ENCODE results near the gene IQUB. TPM values are rescaled to one million over a fixed set of nuclear protein-coding genes. Genes with fewer than 3 reads are reported as not detected.
"Not testable (repeated sequence)": the region's sequence is repeated elsewhere in the genome, so short reads cannot be mapped to it uniquely, and the experiment has no call there.

The IQUB gene
- total RNA-seq (2014; rRNA removed; shearing (Covaris generic)): 0.30 and 0.43 TPM in 2 replicates
- 0.07 TPM in 1 of 2 replicates, not detected in the other for polyA plus RNA-seq (2014; cell fraction: nucleus; rRNA removed)

DNA sequence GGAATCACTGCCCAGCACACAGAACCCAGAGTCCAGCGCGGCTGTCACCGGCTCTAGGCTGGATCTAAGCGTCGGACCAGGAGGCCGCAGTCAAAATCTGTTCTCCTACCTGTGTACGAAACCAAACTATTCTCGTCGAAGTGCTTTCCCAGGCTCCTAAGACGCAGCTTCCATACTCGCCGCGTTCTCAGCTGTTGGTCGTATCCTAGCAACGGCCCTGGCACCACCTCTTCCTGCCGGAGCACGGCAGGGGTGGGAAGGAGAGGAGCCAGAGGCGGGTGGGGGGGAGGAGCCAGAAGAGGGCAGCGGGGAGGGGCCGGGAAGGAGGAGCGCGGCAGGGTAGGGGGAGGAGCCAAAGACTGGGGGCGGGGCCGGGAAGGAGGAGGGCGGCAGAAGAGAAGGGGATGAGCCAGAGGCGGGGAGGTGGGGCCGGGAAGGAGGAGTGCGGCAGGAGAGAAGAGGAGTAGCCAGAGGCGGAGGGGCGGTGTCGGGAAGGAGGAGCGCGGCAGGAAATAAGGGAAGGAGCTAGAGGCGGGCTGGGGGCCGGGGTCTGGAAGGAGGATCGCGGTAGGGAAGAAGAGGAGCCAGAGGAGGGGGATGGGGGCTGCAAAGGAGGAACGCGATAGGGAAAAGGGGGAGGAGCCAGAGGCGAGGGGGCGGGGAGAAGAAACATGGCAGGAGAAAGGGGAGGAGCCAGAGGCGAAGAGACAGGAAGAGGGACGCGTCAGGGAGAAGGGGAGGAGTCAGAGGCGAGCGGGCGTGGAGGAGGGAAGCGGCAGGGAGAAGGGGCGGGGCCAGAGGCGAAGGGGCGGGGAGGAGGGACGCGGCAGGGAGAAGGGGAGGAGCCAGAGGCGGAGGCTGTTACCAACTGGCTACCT is at the start of gene IQUB:
Gene IQUB (minus strand): TSS at position 213 of the 878 bp plus-strand sequence. CDS start 22,255 bp downstream, outside the sequence.
- peak; percentile 99 for DNase-seq (ENCODE audit: extremely low read depth, low read depth)

GRCh38 chr7:123583821-123584220 is 49.4 kb upstream of the IQUB start:
- DNase-seq (ENCODE audit: extremely low read depth, low read depth): no peak

- no peak for DNase-seq (ENCODE audit: extremely low read depth, low read depth)
Observed at GRCh38 chr7:123581162-123581459, 46.7 kb upstream of the IQUB start.

DNA sequence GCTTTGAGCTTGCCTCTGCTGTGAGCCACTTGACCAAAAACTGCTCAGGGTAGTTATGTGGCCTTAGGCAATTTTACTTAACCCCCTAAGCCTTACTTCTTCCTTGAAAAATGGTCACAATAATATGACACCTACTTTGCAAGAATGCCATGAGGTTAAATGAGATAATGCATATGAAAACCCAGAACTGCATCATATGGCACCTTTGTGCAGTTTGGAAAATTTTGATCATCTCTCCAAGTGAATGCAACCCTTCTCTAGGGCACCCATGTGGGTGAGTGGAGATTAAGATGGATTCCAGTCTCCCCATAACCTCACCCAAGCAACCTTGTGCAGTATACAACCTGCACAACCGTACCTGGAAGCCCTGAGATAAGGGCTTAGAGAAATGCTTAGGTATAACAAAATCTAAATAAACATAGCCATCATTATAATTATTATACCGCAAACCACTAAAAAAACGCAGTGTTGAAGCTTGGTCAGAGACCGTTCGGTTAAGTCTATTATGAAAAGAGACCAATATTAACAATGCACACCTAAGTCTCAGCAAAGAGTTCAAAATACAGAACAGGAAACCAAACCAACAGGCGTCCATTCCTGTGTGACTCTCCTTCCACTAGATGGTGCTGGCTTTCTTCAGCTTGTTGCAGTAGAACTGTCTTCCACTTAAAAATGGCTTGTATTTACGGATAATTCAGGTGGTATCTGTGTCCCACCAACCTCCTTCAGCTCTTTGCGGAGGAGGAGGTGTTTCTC is 46.2 kb upstream of the IQUB start:
- DNase-seq (ENCODE audit: extremely low read depth, low read depth): peak; percentile 48

DNA sequence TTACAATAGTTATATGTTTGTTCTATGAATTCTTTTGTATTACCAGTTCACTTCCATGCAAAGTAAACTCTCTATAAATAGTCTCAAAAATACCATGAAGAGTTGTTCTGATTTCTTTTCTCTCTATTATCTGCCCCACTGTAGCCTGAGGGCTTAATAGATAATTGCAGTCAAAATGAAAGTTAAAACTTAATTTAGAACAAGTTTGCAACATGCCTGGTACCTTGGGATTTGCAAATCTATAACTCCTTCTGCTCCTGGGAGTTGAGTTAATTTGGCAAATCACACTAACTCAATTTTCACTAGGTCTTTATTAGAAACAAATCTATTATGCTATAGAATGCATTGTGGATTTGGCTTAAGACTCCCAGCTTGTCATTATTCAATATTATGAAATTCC is 45.0 kb upstream of the IQUB start:
- no peak for DNase-seq (ENCODE audit: extremely low read depth, low read depth)

DNA sequence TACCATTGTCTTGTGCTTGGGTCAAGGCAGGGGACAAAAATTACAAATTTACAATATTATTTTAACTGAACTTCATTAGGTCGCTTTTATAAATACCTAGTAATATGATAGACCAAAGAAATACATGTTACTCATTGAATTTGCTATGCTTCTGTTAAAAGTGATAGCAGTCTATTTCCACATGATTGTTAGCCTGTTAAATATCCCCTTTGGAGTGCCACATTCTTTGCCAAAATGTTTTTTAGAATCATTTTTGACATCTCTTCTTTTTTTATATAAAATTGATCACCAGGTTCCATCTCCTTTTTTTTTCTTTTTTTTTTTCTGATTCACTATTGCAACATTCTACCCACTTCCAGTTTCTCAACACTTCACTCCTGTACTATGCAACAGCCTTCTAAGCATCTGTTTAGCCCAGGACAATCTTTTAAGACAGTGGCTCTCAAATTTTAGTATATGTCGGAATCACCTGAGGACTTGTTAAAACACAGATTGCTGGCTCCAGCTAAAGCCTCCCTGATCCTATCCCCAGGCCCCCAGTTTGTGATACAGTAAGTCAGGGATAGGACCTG is 39.6 kb upstream of the IQUB start:
- DNase-seq (ENCODE audit: extremely low read depth, low read depth): no peak

DNA sequence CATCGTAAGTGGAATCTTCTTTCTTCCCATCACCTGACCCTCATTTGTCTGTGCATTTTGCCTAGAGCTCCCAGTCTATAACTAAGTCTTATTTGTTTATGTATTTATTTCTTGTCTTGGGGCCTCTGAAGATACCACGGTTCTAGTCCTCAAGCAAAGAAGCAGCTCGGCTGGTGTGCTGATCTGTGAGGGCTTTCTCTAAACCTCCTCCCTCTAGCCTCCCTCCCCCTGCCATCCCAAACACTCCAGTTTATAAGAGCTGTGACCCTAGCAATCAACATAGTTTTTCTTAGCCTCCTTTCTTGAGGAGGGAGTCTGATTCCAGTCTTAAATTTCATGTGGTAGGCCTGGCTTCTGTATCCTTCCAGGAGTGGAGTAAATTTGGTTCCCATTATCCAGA is 38.9 kb upstream of the IQUB start:
- no peak for DNase-seq (ENCODE audit: extremely low read depth, low read depth)

- no peak for DNase-seq (ENCODE audit: extremely low read depth, low read depth)
Observed at GRCh38 chr7:123571684-123572083, 37.3 kb upstream of the IQUB start.

DNA sequence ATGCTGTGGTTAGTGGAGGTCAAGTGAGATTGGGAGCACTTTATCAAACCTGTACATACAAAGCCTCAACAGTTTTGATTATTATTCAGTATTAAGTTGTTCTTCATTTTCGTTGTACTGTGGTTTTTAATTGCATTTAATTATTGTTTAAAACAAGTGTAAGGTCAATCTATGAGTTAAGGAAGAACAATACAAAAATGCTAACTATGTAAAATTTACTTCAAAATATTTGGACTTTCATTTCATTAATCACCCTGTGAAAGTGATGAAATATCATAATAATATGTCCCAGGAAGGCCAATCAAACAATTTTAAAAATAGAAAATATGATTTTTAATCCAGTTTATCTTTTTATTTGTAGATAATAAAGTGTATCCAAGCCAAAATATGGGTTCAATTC is 36.8 kb upstream of the IQUB start:
- no peak for DNase-seq (ENCODE audit: extremely low read depth, low read depth)

GRCh38 chr7:123570390-123571182 is 36.2 kb upstream of the IQUB start:
- DNase-seq (ENCODE audit: extremely low read depth, low read depth): no peak

DNA sequence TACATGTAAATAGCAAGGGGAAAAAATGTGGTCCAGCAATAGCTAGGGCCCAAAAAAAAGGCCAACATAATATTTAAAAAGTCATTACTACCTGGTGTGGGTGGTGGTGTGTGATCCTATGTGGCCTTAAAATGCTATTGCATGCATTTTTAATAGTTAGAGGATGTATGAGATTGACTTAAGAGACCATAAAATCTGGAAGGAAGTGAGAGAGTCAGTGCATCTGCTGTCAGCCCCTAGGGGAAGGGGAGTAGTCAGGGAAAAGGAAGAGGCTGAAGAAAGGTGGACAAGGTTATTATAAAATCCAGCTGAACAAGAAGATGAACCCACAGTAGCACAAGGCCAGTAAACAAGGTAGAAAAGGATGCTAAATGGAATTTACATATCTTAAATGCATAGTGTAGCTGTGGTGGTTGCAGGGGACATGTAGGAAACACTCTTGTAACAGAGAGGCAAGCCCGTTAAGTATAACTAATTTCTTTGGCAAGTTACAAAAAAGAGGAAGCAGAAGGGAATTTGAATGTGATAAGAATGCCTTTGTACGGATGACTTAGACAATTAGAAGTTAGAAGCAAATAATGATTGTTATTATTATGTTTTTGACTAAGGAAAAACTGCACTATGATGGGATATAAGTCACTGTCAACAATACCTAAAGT is 35.1 kb upstream of the IQUB start:
- DNase-seq (ENCODE audit: extremely low read depth, low read depth): no peak

- DNase-seq (ENCODE audit: extremely low read depth, low read depth): no peak
Observed at GRCh38 chr7:123562121-123562520, 27.7 kb upstream of the IQUB start.

DNA sequence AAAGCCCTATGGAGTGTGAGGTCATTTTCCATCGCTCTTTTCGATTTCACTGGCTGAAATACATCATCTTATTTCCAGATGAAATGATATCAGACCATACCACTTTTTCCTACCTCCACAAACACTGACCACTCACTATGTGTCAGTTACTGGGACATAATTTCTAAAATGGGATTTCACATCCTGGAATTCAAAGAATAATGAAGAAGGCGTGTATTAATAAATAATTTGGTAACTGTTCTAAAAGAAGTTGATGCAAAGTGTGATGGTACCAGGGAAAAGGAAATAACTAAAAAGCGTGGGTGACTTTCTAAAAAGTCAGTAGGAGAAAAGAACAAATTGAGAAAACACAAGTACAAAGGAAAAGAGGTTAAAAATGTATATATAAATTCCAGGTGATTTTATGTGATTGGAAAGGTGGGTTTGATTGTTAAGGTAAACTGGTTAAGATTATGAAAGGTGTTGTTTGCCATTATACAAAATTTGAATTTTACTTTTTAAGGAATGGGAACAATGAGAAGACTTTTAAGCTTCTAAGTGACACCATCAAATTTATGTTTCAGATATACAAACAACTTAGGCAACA is 24.0 kb upstream of the IQUB start:
- no peak for DNase-seq (ENCODE audit: extremely low read depth, low read depth)

GRCh38 chr7:123557398-123558288 is 23.2 kb upstream of the IQUB start, which contains the start of gene NDUFA5:
Gene NDUFA5 (minus strand): TSS chr7:123557818. CDS start chr7:123557795, 23 bp downstream.
- DNase-seq (ENCODE audit: extremely low read depth, low read depth): peak; percentile 99

DNA sequence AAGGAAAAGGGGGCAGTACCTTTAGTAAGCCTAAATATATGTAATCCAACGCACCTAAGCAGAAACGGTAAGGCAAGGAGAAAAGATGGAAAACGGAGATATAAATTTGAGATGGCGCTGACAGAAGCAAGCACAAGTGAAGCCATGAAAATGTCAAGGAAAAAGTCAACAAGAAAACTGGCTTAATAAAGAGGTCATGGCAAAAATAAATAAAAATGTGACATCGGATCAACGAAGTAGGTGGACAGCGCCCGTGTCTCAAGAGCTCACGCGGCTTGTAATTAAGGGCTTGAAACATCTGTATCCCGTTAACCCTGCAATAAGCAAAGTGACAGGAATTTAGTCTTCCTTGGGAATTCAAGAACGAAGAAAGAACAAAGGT is 22.6 kb upstream of the IQUB start:
- DNase-seq (ENCODE audit: extremely low read depth, low read depth): no peak

GRCh38 chr7:123555484-123555883 is 21.1 kb upstream of the IQUB start:
- no peak for DNase-seq (ENCODE audit: extremely low read depth, low read depth)

DNA sequence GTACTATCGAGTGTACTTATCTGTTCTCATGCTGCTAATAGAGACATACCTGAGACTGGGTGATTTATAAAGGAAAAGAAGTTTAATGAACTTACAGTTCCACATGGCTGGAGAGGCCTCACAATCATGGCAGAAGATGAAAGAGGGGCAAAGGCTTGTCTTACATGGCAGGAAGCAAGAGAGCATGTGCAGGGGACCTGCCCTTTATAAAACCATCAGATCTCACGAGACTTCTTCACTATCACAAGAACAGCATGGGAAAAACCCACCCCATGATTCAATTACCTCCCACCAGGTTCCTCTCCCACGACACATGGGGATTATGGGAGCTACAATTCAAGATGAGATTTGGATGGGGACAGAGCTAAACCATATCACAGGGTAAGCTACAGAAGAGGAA is 18.8 kb upstream of the IQUB start:
- no peak for DNase-seq (ENCODE audit: extremely low read depth, low read depth)

GRCh38 chr7:123552641-123553040 is 18.2 kb upstream of the IQUB start:
- DNase-seq (ENCODE audit: extremely low read depth, low read depth): no peak

DNA sequence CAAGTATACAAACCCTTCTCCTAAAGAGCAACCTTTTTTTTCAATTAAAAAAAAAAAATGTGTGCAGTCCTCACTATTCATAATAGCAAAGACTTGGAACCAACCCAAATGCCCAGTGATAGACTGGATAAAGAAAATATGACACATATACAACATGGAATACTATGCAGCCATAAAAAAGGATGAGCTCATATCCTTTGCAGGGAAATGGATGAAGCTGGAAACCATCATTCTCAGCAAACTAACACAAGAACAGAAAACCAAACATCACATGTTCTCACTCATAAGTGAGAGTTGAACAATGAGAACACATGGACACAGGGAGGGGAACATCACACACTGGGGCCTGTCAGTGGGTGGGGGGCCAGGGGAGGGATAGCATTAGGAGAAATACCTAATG is 17.7 kb upstream of the IQUB start:
- not testable (repeated sequence) for DNase-seq (ENCODE audit: extremely low read depth, low read depth)

Measured in NCI-H460 (cell line).